Lower leg skin (tissue), 3 donors: ENCODE results near the gene NUDC.

Experiments used
- CTCF ChIP-seq, 3 donors: fragments of 450-650 bp; IDR thresholded peaks; one replicate each; pipeline ENCODE4 v1.5.1; 2016; ENCODE audit warnings: antibody characterized with exemption in 3 of 3, mild to moderate bottlenecking in 3 of 3, moderate library complexity in 2 of 3
- POLR2A ChIP-seq, 2 donors: fragments of 450-650 bp; IDR thresholded peaks; one replicate each; pipeline ENCODE4 v1.6.1; 2016 to 2017; ENCODE audit warnings: antibody characterized with exemption in 2 of 2, mild to moderate bottlenecking in 1 of 2, moderate library complexity in 1 of 2

- TF ChIP-seq CTCF (IDR thresholded peaks at IDR 0.05): no peak
- no peak for TF ChIP-seq POLR2A (IDR thresholded peaks at IDR 0.05)
Observed at GRCh38 chr1:26894263-26894662, 27.3 kb upstream of the NUDC start.
